ENCODE measurements around the gene BEGAIN. TPM values are rescaled to one million over a fixed set of nuclear protein-coding genes. Genes with fewer than 3 reads are reported as not detected.

The BEGAIN gene
- polyA plus RNA-seq, 3 donors: 1.8 to 3.0 (median 2.4) TPM

GRCh38 chr14:100604121-100604501 is 16.9 kb upstream of the BEGAIN start:
- no peak for DNase-seq (ENCODE audit: extremely low read depth in 1 of 11, low read depth in 9 of 11, low spot score in 4 of 11)

GRCh38 chr14:100603341-100604120 is 16.3 kb upstream of the BEGAIN start:
- DNase-seq (ENCODE audit: extremely low read depth in 1 of 11, low read depth in 9 of 11, low spot score in 4 of 11): no peak

- DNase-seq (ENCODE audit: extremely low read depth in 1 of 11, low read depth in 9 of 11, low spot score in 4 of 11): no peak
Observed at GRCh38 chr14:100602621-100603230, 15.5 kb upstream of the BEGAIN start.

- no peak for DNase-seq (ENCODE audit: extremely low read depth in 1 of 11, low read depth in 9 of 11, low spot score in 4 of 11)
Observed at GRCh38 chr14:100601914-100602313, 14.7 kb upstream of the BEGAIN start.

- no peak for DNase-seq (ENCODE audit: extremely low read depth in 1 of 11, low read depth in 9 of 11, low spot score in 4 of 11)
Observed at GRCh38 chr14:100601064-100601463, 13.8 kb upstream of the BEGAIN start.

- DNase-seq (ENCODE audit: extremely low read depth in 1 of 11, low read depth in 9 of 11, low spot score in 4 of 11): no peak
Observed at GRCh38 chr14:100599981-100600380, 12.8 kb upstream of the BEGAIN start.

- DNase-seq (ENCODE audit: extremely low read depth in 1 of 11, low read depth in 9 of 11, low spot score in 4 of 11): no peak
Observed at GRCh38 chr14:100594625-100594951, 7.4 kb upstream of the BEGAIN start.

GRCh38 chr14:100593751-100594624 is 6.8 kb upstream of the BEGAIN start:
- DNase-seq (ENCODE audit: extremely low read depth in 1 of 11, low read depth in 9 of 11, low spot score in 4 of 11): peak in 2 of 11 donors; percentile 14 to 25

GRCh38 chr14:100592972-100593371 is 5.8 kb upstream of the BEGAIN start:
- DNase-seq (ENCODE audit: extremely low read depth in 1 of 11, low read depth in 9 of 11, low spot score in 4 of 11): no peak

GRCh38 chr14:100592461-100592891 is 5.3 kb upstream of the BEGAIN start:
- DNase-seq (ENCODE audit: extremely low read depth in 1 of 11, low read depth in 9 of 11, low spot score in 4 of 11): no peak

GRCh38 chr14:100591453-100592371 is 4.5 kb upstream of the BEGAIN start:
- DNase-seq (ENCODE audit: extremely low read depth in 1 of 11, low read depth in 9 of 11, low spot score in 4 of 11): no peak

- DNase-seq (ENCODE audit: extremely low read depth in 1 of 11, low read depth in 9 of 11, low spot score in 4 of 11): no peak
Observed at GRCh38 chr14:100590726-100591452, 3.7 kb upstream of the BEGAIN start.

- DNase-seq (ENCODE audit: extremely low read depth in 1 of 11, low read depth in 9 of 11, low spot score in 4 of 11): no peak
Observed at GRCh38 chr14:100589760-100590469, 2.7 kb upstream of the BEGAIN start.

GRCh38 chr14:100589071-100589759 is 2.0 kb upstream of the BEGAIN start:
- DNase-seq (ENCODE audit: extremely low read depth in 1 of 11, low read depth in 9 of 11, low spot score in 4 of 11): no peak

- no peak for DNase-seq (ENCODE audit: extremely low read depth in 1 of 11, low read depth in 9 of 11, low spot score in 4 of 11)
Observed at GRCh38 chr14:100588671-100589070, 1.5 kb upstream of the BEGAIN start.

- DNase-seq (ENCODE audit: extremely low read depth in 1 of 11, low read depth in 9 of 11, low spot score in 4 of 11): no peak
Observed at GRCh38 chr14:100587763-100588411, 670 bp upstream of the BEGAIN start.
